Breast epithelium (tissue), 4 donors: ENCODE measurements around the gene SRF. TPM values are rescaled to one million over a fixed set of nuclear protein-coding genes. Genes with fewer than 3 reads are reported as not detected.

Source experiments
- DNase-seq, 2 donors: peaks; one replicate each; pipeline ENCODE4 v3.0.0-alpha.2; 2019; ENCODE audit warnings: low spot score in 2 of 2
- H3K27ac ChIP-seq, 2 donors: fragments of 200-600 bp; sonication (generic) in 1 of 2; one replicate each; pipeline ENCODE4 v1.5.1; 2016 to 2019; ENCODE audit warnings: mild to moderate bottlenecking in 1 of 2
- H3K27me3 ChIP-seq, 2 donors: fragments of 200-600 bp; sonication (generic) in 1 of 2; one replicate each; pipeline versions ENCODE4 v1.5.1 to v1.6.0; 2017 to 2019; ENCODE audit warnings: control low read depth in 1 of 2, mild to moderate bottlenecking in 1 of 2
- H3K36me3 ChIP-seq: fragments of 200-600 bp; one replicate; pipeline ENCODE4 v1.5.1; 2019
- H3K4me1 ChIP-seq, 2 donors: fragments of 200-600 bp; sonication (generic); one replicate each; pipeline ENCODE4 v1.5.1; 2016 to 2019; ENCODE audit warnings: control low read depth in 1 of 2
- H3K4me3 ChIP-seq, 3 donors: fragments of 200-600 bp; sonication (generic); 1 replicate in 2 of 3; 2 replicates in 1 of 3; pipeline ENCODE4 v1.5.1; 2016 to 2019; ENCODE audit warnings: mild to moderate bottlenecking in 3 of 3, moderate library complexity in 2 of 3
- H3K9me3 ChIP-seq, 2 donors: fragments of 200-600 bp; sonication (generic) in 1 of 2; one replicate each; pipeline ENCODE4 v1.5.1; 2016 to 2019; ENCODE audit warnings: control low read depth in 1 of 2
- POLR2A ChIP-seq: fragments of 450-650 bp; IDR thresholded peaks from one replicate; pipeline ENCODE4 v1.6.1; 2016; ENCODE audit warnings: antibody characterized with exemption, mild to moderate bottlenecking, moderate library complexity
- POLR2AphosphoS5 ChIP-seq, 3 donors: sonication (generic); formaldehyde crosslinking; IDR thresholded peaks; one replicate each; pipeline ENCODE4 v1.6.1; 2017; ENCODE audit warnings: antibody characterized with exemption in 3 of 3
- intact Hi-C: fragments of 100-400 bp; cut with DNase I; formaldehyde crosslinking; loops from one replicate; pipeline ENCODE4 v1.15.1; 2023; ENCODE audit warnings: low total_unique reads
- total RNA-seq, 3 donors: library from RNA; depleted of rRNA; stranded (reverse); fragments of >200 nt; gene quantifications; one replicate each; pipeline ENCODE4 v1.1.0, GENCODE V29; 2016
- TF ChIP-seq, protein P1 (sequence below), 3 donors: fragments of 450-650 bp; IDR thresholded peaks; one replicate each; pipeline ENCODE4 v1.5.1; 2016 to 2017; ENCODE audit warnings: antibody characterized with exemption in 3 of 3, mild to moderate bottlenecking in 3 of 3, moderate library complexity in 3 of 3

Gene SRF
- total RNA-seq, 3 donors from 2014 or later: 18.1 to 32.1 (median 28.5) TPM

DNA sequence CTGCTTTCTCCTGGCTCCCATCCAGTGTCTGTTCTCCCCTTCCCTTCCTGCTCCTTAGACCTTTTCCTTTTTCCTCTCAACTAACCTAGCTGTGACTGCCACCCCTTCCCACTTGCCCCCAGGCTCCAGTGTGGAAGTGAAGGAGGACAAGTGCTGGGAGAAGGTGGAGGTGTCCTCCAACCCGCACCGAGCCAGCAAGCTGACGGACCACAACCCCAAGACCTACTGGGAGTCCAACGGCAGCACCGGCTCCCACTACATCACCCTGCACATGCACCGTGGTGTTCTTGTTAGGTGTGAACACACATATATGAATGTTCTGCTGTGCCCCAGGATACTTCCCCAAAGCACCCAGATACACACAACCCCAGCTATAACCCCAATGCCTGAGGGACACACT is 29.5 kb downstream of the SRF start:
- Histone ChIP-seq H3K36me3 (no peaks in the 10 kb centered on the region), H3K9me3 (no peaks in the 10 kb centered on the region), H3K4me3 (no peak overlapping the region), H3K4me1 (no peaks in the 10 kb centered on the region), H3K27ac (no peak overlapping the region), H3K27me3 (no peaks in the 10 kb centered on the region)
- TF ChIP-seq POLR2AphosphoS5 (IDR thresholded peaks at IDR 0.05): no peak
- TF ChIP-seq, protein P1, sequence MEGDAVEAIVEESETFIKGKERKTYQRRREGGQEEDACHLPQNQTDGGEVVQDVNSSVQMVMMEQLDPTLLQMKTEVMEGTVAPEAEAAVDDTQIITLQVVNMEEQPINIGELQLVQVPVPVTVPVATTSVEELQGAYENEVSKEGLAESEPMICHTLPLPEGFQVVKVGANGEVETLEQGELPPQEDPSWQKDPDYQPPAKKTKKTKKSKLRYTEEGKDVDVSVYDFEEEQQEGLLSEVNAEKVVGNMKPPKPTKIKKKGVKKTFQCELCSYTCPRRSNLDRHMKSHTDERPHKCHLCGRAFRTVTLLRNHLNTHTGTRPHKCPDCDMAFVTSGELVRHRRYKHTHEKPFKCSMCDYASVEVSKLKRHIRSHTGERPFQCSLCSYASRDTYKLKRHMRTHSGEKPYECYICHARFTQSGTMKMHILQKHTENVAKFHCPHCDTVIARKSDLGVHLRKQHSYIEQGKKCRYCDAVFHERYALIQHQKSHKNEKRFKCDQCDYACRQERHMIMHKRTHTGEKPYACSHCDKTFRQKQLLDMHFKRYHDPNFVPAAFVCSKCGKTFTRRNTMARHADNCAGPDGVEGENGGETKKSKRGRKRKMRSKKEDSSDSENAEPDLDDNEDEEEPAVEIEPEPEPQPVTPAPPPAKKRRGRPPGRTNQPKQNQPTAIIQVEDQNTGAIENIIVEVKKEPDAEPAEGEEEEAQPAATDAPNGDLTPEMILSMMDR (IDR thresholded peaks at IDR 0.05): no peak
- TF ChIP-seq POLR2A: no peak
- DNase-seq: peak in 1 of 2 donors; percentile 45
- intact Hi-C loops: no loop called here

DNA sequence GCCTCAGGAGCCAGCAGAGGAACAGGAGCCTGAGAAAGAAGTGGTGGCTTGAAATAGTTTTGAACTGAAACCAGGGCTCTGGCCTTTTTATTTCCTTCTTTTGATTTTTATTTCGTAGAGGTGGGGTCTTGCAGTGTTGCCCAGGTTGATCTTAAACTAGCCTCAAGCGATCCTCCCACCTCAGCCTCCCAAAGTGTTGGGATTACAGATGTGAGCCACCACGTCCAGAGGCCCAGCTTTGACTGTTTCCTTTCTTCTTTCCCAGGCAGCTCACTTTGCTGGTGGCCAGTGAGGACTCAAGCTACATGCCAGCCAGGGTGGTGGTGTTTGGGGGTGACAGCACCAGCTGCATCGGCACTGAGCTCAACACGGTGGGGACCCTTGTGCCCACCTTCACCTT is 31.4 kb downstream of the SRF start:
- intact Hi-C loops: no loop called here
- H3K27ac ChIP-seq: no peak overlapping the region
- H3K9me3 ChIP-seq: no peaks in the 10 kb centered on the region
- H3K4me3 ChIP-seq: no peak overlapping the region
- peak in 1 of 2 donors; percentile 15 for DNase-seq
- no peaks in the 10 kb centered on the region for H3K27me3 ChIP-seq
- H3K4me1 ChIP-seq: no peaks in the 10 kb centered on the region
- TF ChIP-seq POLR2A: no peak
- TF ChIP-seq, protein P1 (IDR thresholded peaks at IDR 0.05): no peak
- TF ChIP-seq POLR2AphosphoS5 (IDR thresholded peaks at IDR 0.05): no peak
- no peaks in the 10 kb centered on the region for H3K36me3 ChIP-seq

DNA sequence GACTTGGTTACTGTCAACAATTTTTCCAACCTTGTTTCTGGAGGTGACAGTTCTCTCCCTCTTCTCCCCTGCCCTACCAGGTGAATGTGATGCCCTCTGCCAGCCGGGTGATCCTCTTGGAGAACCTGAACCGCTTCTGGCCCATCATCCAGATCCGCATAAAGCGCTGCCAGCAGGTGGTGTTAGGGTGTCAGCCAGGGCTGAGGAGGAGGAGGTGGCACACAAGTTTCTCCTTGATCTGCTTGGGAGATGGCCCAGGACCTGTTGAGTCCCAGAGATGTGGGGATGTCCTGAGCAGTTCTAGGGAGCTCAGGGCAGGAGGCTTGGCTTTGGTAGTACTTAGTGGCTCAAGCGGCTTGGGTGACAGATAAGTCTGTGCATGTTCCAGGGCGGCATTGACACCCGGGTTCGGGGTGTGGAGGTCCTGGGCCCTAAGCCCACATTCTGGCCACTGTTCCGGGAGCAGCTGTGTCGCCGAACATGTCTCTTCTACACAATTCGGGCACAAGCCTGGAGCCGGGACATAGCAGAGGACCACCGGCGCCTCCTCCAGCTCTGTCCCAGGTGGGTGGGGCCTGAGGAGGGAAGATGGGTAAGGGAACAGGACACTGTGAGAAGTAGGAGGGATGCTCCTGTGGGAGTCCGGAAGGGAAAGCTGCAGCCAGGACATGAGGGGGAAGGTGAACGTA is 32.1 kb downstream of the SRF start:
- no peaks in the 10 kb centered on the region for H3K4me1 ChIP-seq
- no peak for TF ChIP-seq POLR2AphosphoS5 (IDR thresholded peaks at IDR 0.05)
- TF ChIP-seq POLR2A: no peak
- TF ChIP-seq, protein P1 (IDR thresholded peaks at IDR 0.05): no peak
- DNase-seq: peak in 1 of 2 donors; percentile 35
- intact Hi-C loops: no loop called here
- no peak overlapping the region for H3K27ac ChIP-seq
- no peaks in the 10 kb centered on the region for H3K9me3 ChIP-seq
- H3K4me3 ChIP-seq: no peak overlapping the region
- H3K36me3 ChIP-seq: no peaks in the 10 kb centered on the region
- H3K27me3 ChIP-seq: no peaks in the 10 kb centered on the region

DNA sequence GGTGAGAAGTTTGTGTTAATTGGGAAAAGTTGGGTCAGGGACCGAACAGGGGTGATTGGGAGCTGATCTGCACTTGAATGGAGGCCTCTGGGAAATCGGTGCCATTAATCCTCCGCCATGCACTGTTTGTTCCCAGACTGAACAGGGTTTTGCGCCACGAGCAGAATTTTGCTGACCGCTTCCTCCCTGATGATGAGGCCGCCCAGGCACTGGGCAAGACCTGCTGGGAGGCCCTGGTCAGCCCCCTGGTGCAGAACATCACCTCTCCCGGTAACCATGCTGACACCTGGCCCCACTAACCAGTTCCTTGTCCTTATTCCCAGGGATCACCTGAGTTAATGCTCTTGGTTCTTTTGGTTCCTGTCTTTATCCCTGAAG is 32.6 kb downstream of the SRF start:
- H3K4me1 ChIP-seq: no peaks in the 10 kb centered on the region
- intact Hi-C loops: no loop called here
- H3K4me3 ChIP-seq: no peak overlapping the region
- TF ChIP-seq, protein P1 (IDR thresholded peaks at IDR 0.05): no peak
- TF ChIP-seq POLR2AphosphoS5 (IDR thresholded peaks at IDR 0.05) (no peak), POLR2A (no peak)
- no peaks in the 10 kb centered on the region for H3K27me3 ChIP-seq
- no peaks in the 10 kb centered on the region for H3K36me3 ChIP-seq
- DNase-seq: peak in 1 of 2 donors; percentile 1
- no peak overlapping the region for H3K27ac ChIP-seq
- no peaks in the 10 kb centered on the region for H3K9me3 ChIP-seq

DNA sequence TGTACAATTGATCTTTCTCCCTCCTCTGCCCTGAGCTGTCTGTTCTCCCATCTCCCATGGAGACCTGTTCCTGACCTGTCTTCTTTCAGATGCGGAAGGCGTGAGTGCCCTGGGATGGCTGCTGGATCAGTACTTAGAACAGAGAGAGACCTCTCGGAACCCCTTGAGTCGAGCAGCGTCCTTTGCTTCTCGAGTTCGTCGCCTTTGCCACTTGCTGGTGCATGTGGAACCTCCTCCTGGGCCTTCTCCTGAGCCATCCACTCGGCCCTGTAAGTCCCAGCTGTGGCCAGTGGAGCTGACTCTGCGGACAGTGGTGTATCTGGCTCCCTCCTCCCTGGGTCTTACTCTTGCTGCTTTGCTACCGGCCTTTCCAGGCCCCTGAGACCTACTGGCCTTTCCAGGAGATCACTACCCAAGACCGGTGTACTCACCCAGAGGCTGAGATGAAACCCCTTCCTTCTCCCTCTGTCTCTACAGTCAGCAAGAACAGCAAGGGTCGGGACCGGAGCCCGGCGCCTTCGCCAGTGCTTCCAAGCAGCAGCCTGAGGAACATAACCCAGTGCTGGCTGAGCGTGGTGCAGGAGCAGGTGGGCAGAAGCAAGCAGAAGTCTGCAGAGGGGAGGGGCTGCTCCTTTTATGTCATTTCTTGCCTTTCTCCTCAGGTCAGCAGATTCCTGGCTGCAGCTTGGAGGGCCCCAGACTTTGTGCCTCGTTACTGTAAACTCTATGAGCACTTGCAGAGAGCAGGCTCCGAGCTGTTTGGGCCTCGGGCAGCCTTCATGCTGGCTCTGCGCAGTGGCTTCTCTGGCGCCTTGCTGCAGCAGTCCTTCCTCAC is 33.4 kb downstream of the SRF start:
- peak in 1 of 2 donors; percentile 40 for DNase-seq
- H3K27me3 ChIP-seq: no peaks in the 10 kb centered on the region
- no peaks in the 10 kb centered on the region for H3K4me1 ChIP-seq
- intact Hi-C loops: no loop called here
- H3K9me3 ChIP-seq: no peaks in the 10 kb centered on the region
- H3K27ac ChIP-seq: no peak overlapping the region
- no peak overlapping the region for H3K4me3 ChIP-seq
- no peaks in the 10 kb centered on the region for H3K36me3 ChIP-seq
- TF ChIP-seq, protein P1 (IDR thresholded peaks at IDR 0.05): no peak
- TF ChIP-seq POLR2AphosphoS5 (IDR thresholded peaks at IDR 0.05) (no peak), POLR2A (no peak)
